Fibroblast of lung (primary cell): ENCODE measurements around the gene LTBP4. TPM values are rescaled to one million over a fixed set of nuclear protein-coding genes. Genes with fewer than 3 reads are reported as not detected.

Source experiments
- DNase-seq, 2 donors: peaks; one replicate each; pipeline versions ENCODE4 v3.0.0 to v3.0.0-alpha.2; 2010; ENCODE audit warnings: low read depth in 2 of 2
- H2AFZ ChIP-seq: 2 replicates; pipeline ENCODE4 v1.5.1; 2012; ENCODE audit warnings: low read length, control low read depth, inconsistent platforms
- H3K27ac ChIP-seq: 2 replicates; pipeline ENCODE4 v1.5.1; 2011; ENCODE audit warnings: low read length, control low read depth; ENCODE audit not compliant: insufficient read depth
- H3K27me3 ChIP-seq: 2 replicates; pipeline ENCODE4 v1.5.1; 2011; ENCODE audit warnings: mild to moderate bottlenecking, low read length; ENCODE audit not compliant: control insufficient read depth, insufficient read depth
- H3K36me3 ChIP-seq: 2 replicates; pipeline ENCODE4 v1.5.1; 2011; ENCODE audit warnings: low read length; ENCODE audit not compliant: control insufficient read depth, insufficient read depth
- H3K4me1 ChIP-seq: 2 replicates; pipeline ENCODE4 v1.5.1; 2011; ENCODE audit warnings: low read length; ENCODE audit not compliant: control insufficient read depth, insufficient read depth; ENCODE audit errors: extremely low read depth
- H3K4me2 ChIP-seq: 2 replicates; pipeline ENCODE4 v1.5.1; 2011; ENCODE audit warnings: low read length, control low read depth; ENCODE audit not compliant: insufficient read depth; ENCODE audit errors: extremely low read depth
- H3K4me3 ChIP-seq, 4 experiments: fragments of 200-600 bp in 1 of 4; sonication (generic) in 1 of 4; replicated peaks in 1 of 4; 2 replicates each; pipeline ENCODE4 v1.5.1; 2011 to 2016; ENCODE audit warnings: low read length in 4 of 4, low read depth in 3 of 4, mild to moderate bottlenecking in 3 of 4, control low read depth in 2 of 4, inconsistent platforms in 1 of 4, mixed read lengths in 1 of 4; ENCODE audit not compliant: insufficient read depth in 1 of 4; ENCODE audit errors: control extremely low read depth in 1 of 4
- H3K79me2 ChIP-seq: 2 replicates; pipeline ENCODE4 v1.5.1; 2012; ENCODE audit warnings: mild to moderate bottlenecking, low read length, inconsistent platforms; ENCODE audit not compliant: control insufficient read depth, insufficient read depth
- H3K9ac ChIP-seq: 2 replicates; pipeline ENCODE4 v1.5.1; 2011; ENCODE audit warnings: mild to moderate bottlenecking, low read length, control low read depth; ENCODE audit not compliant: insufficient read depth
- H3K9me3 ChIP-seq: 2 replicates; pipeline ENCODE4 v1.5.1; 2012; ENCODE audit warnings: low read depth, low read length; ENCODE audit not compliant: control insufficient read depth, insufficient read depth
- H4K20me1 ChIP-seq: 2 replicates; pipeline ENCODE4 v1.5.1; 2011; ENCODE audit warnings: low read length; ENCODE audit not compliant: control insufficient read depth, insufficient read depth; ENCODE audit errors: extremely low read depth
- CTCF ChIP-seq, 2 donors: IDR thresholded peaks in 1 of 2; conservative IDR thresholded peaks in 1 of 2; 1 replicate in 1 of 2; 2 replicates in 1 of 2; pipeline ENCODE4 v1.5.1; 2011 to 2012; ENCODE audit warnings: low read length in 2 of 2, control low read depth in 1 of 2, inconsistent platforms in 1 of 2, low read depth in 1 of 2, mild to moderate bottlenecking in 1 of 2
- EZH2 ChIP-seq: IDR thresholded peaks from 2 replicates; pipeline ENCODE4 v1.5.1; 2012; ENCODE audit warnings: low read length, control low read depth, mild to moderate bottlenecking; ENCODE audit errors: missing control alignments
- polyA plus RNA-seq, 2 donors: library from polyadenylated mRNA; depleted of rRNA in 1 of 2; stranded (reverse) in 1 of 2; unstranded in 1 of 2; fragments of >200 nt; gene quantifications; 2 replicates each; pipeline ENCODE4 v1.2.1, GENCODE V29; 2011 to 2012; ENCODE audit warnings: missing spikeins in 1 of 2
- total RNA-seq: library from RNA; depleted of rRNA; stranded (reverse); fragments of >200 nt; gene quantifications from 2 replicates; pipeline ENCODE4 v1.2.1, GENCODE V29; 2014

LTBP4 gene
- total and polyA plus RNA-seq, 2 donors (not counting 1 experiment from before 2014, with no cell fraction given), result 31.7 to 46.4 TPM

- Histone ChIP-seq H3K4me2 (no peak overlapping the region), H3K9me3 (no peaks in the 10 kb centered on the region), H3K79me2 (no peaks in the 10 kb centered on the region), H3K4me3 (no peak overlapping the region), H3K27me3 (peaks cover 3% of the 10 kb centered on the region), H2AFZ (no peak overlapping the region), H3K4me1 (peaks cover 6% of the 10 kb centered on the region), H3K27ac (no peak overlapping the region), H4K20me1 (no peaks in the 10 kb centered on the region), H3K9ac (no peak overlapping the region), H3K36me3 (no peaks in the 10 kb centered on the region)
- TF ChIP-seq EZH2 (no peak), CTCF (conservative IDR thresholded peaks at IDR 0.05 in 1 of 2, IDR thresholded peaks at IDR 0.05 in 1 of 2; ENCODE audit: low read depth in 1 of 2, low read length in 2 of 2) (no peak)
- DNase-seq, result no peak
These were observed 35.8 kb upstream of the LTBP4 start for GRCh38 chr19:40565355-40565754.

- no peak overlapping the region for H2AFZ ChIP-seq
- no peak for TF ChIP-seq EZH2
- TF ChIP-seq CTCF (conservative IDR thresholded peaks at IDR 0.05 in 1 of 2, IDR thresholded peaks at IDR 0.05 in 1 of 2; ENCODE audit: low read depth in 1 of 2, low read length in 2 of 2), result no peak
- no peaks in the 10 kb centered on the region for H3K9me3 ChIP-seq
- H3K36me3 ChIP-seq, result no peaks in the 10 kb centered on the region
- peaks cover 3% of the 10 kb centered on the region for H3K27me3 ChIP-seq
- no peak for DNase-seq
- H4K20me1 ChIP-seq, result no peaks in the 10 kb centered on the region
- no peak overlapping the region for H3K27ac ChIP-seq
- H3K4me2 ChIP-seq, result no peak overlapping the region
- no peak overlapping the region for H3K9ac ChIP-seq
- H3K4me1 ChIP-seq, result peaks cover 6% of the 10 kb centered on the region
- no peaks in the 10 kb centered on the region for H3K79me2 ChIP-seq
- no peak overlapping the region for H3K4me3 ChIP-seq
These were observed 35.2 kb upstream of the LTBP4 start for GRCh38 chr19:40565910-40566495.

GRCh38 chr19:40567040-40567749 lies 34.0 kb upstream of the LTBP4 start:
- H3K27me3 ChIP-seq, result peaks cover 3% of the 10 kb centered on the region
- no peak overlapping the region for H3K9ac ChIP-seq
- TF ChIP-seq CTCF (conservative IDR thresholded peaks at IDR 0.05 in 1 of 2, IDR thresholded peaks at IDR 0.05 in 1 of 2; ENCODE audit: low read depth in 1 of 2, low read length in 2 of 2) (no peak), EZH2 (no peak)
- H3K4me2 ChIP-seq, result peak overlapping the region; percentile 75
- H3K27ac ChIP-seq, result no peak overlapping the region
- no peaks in the 10 kb centered on the region for H3K36me3 ChIP-seq
- DNase-seq, result peak in 1 of 2 donors; percentile 18
- H4K20me1 ChIP-seq, result no peaks in the 10 kb centered on the region
- no peaks in the 10 kb centered on the region for H3K79me2 ChIP-seq
- H3K9me3 ChIP-seq, result no peaks in the 10 kb centered on the region
- peak overlapping the region; percentile 12 to 66 (median 43) for H3K4me3 ChIP-seq
- peak overlapping the region; percentile 53 for H2AFZ ChIP-seq
- H3K4me1 ChIP-seq, result peaks cover 6% of the 10 kb centered on the region
